WTC11 (cell line): ENCODE measurements around the gene ENOX2. TPM values are rescaled to one million over a fixed set of nuclear protein-coding genes. Genes with fewer than 3 reads are reported as not detected.

Experiments used
- ATAC-seq: fragments of 200-7000 bp; cut with Tn5 transposase; 2 replicates; pipeline ENCODE4 v1.10.0; 2021; ENCODE audit warnings: mild to moderate bottlenecking, moderate library complexity
- CTCF ChIA-PET: fragments of 300-600 bp; sonication (Branson Sonifier 250); formaldehyde crosslinking; loops from one replicate; lab custom pipeline; 2021; ENCODE audit warnings: antibody characterized with exemption; lab: Charles Lee
- POLR2A ChIA-PET: fragments of 350-600 bp; sonication (Branson Sonifier 250); formaldehyde crosslinking; loops from one replicate; lab custom pipeline; 2021; ENCODE audit warnings: antibody characterized with exemption; lab: Charles Lee
- DNase-seq: peaks from one replicate; pipeline ENCODE4 v3.0.0; 2021; ENCODE audit warnings: low spot score
- H3K27ac Mint-ChIP-seq: 2 replicates; pipeline ENCODE4 v1.8.0; 2021; ENCODE audit warnings: mixed read lengths
- H3K27me3 Mint-ChIP-seq: 2 replicates; pipeline ENCODE4 v1.8.0; 2021; ENCODE audit warnings: low read depth, mild to moderate bottlenecking, moderate library complexity, mixed read lengths
- H3K36me3 Mint-ChIP-seq: 2 replicates; pipeline ENCODE4 v1.8.0; 2021; ENCODE audit warnings: mixed read lengths
- H3K4me1 Mint-ChIP-seq: 2 replicates; pipeline ENCODE4 v1.8.0; 2022; ENCODE audit warnings: mixed read lengths
- H3K4me3 Mint-ChIP-seq: 2 replicates; pipeline ENCODE4 v1.8.0; 2021; ENCODE audit warnings: mild to moderate bottlenecking, moderate library complexity, mixed read lengths
- H3K9me3 Mint-ChIP-seq: 2 replicates; pipeline ENCODE4 v1.8.0; 2021; ENCODE audit warnings: mixed read lengths
- CREM ChIP-seq: sonication (generic); formaldehyde crosslinking; IDR thresholded peaks from 2 replicates; pipeline ENCODE4 v1.8.1; 2022; ENCODE audit warnings: mild to moderate bottlenecking, missing genetic modification reagents, moderate library complexity
- EMX1 ChIP-seq: fragments of 250-450 bp; sonication (Bioruptor Pico); IDR thresholded peaks from 2 replicates; pipeline ENCODE4 v1.8.0; 2021; ENCODE audit warnings: mild to moderate bottlenecking
- ETV6 ChIP-seq: sonication (generic); formaldehyde crosslinking; IDR thresholded peaks from 2 replicates; pipeline ENCODE4 v1.8.1; 2022; ENCODE audit warnings: mild to moderate bottlenecking, missing genetic modification reagents
- FOXJ3 ChIP-seq: sonication (generic); formaldehyde crosslinking; IDR thresholded peaks from 2 replicates; pipeline ENCODE4 v1.9.0; 2021; ENCODE audit warnings: missing genetic modification reagents, mild to moderate bottlenecking, borderline replicate concordance
- FOXK1 ChIP-seq: sonication (generic); formaldehyde crosslinking; IDR thresholded peaks from 2 replicates; pipeline ENCODE4 v1.8.0; 2022; ENCODE audit warnings: mild to moderate bottlenecking, moderate library complexity, missing genetic modification reagents
- GTF2I ChIP-seq: fragments of 250-450 bp; sonication (Bioruptor Pico); conservative IDR thresholded peaks from 2 replicates; pipeline ENCODE4 v1.4.0; 2021; ENCODE audit warnings: mild to moderate bottlenecking
- IRF2 ChIP-seq: sonication (generic); formaldehyde crosslinking; IDR thresholded peaks from 2 replicates; pipeline ENCODE4 v1.8.0; 2022; ENCODE audit warnings: low read depth, missing genetic modification reagents, borderline replicate concordance
- NFYB ChIP-seq: sonication (generic); formaldehyde crosslinking; conservative IDR thresholded peaks from 2 replicates; pipeline ENCODE4 v1.8.0; 2022; ENCODE audit warnings: low read depth, missing genetic modification reagents
- NR1H2 ChIP-seq: sonication (generic); formaldehyde crosslinking; IDR thresholded peaks from 2 replicates; pipeline ENCODE4 v1.9.0; 2021; ENCODE audit warnings: mild to moderate bottlenecking, moderate library complexity, missing genetic modification reagents
- NR3C1 ChIP-seq: sonication (generic); formaldehyde crosslinking; conservative IDR thresholded peaks from 2 replicates; pipeline ENCODE4 v1.8.1; 2023; ENCODE audit warnings: low read depth, mild to moderate bottlenecking, missing genetic modification reagents
- RORB ChIP-seq: fragments of 250-450 bp; sonication (Bioruptor Pico); IDR thresholded peaks from 2 replicates; pipeline ENCODE4 v1.9.0; 2021; ENCODE audit warnings: mild to moderate bottlenecking
- SMAD4 ChIP-seq: sonication (generic); formaldehyde crosslinking; IDR thresholded peaks from 2 replicates; pipeline ENCODE4 v1.8.0; 2022; ENCODE audit warnings: mild to moderate bottlenecking, missing genetic modification reagents
- SP1 ChIP-seq: sonication (generic); formaldehyde crosslinking; conservative IDR thresholded peaks from 2 replicates; pipeline ENCODE4 v1.8.1; 2022; ENCODE audit warnings: missing genetic modification reagents
- TEAD4 ChIP-seq: sonication (generic); formaldehyde crosslinking; IDR thresholded peaks from 2 replicates; pipeline ENCODE4 v1.8.0; 2022; ENCODE audit warnings: mild to moderate bottlenecking, missing genetic modification reagents
- ZBTB21 ChIP-seq: sonication (generic); formaldehyde crosslinking; IDR thresholded peaks from 2 replicates; pipeline ENCODE4 v1.8.1; 2023; ENCODE audit warnings: mild to moderate bottlenecking, missing genetic modification reagents, borderline replicate concordance
- ZNF263 ChIP-seq: sonication (generic); formaldehyde crosslinking; IDR thresholded peaks from 2 replicates; pipeline ENCODE4 v1.8.1; 2022; ENCODE audit warnings: low read depth, mild to moderate bottlenecking, moderate library complexity, missing genetic modification reagents
- ZNF317 ChIP-seq: sonication (generic); formaldehyde crosslinking; IDR thresholded peaks from 2 replicates; pipeline ENCODE4 v1.8.1; 2023; ENCODE audit warnings: low read depth, mild to moderate bottlenecking, moderate library complexity, missing genetic modification reagents, borderline replicate concordance
- ZNF396 ChIP-seq: fragments of 250-450 bp; sonication (Bioruptor Pico); IDR thresholded peaks from 2 replicates; pipeline ENCODE4 v1.8.0; 2021; ENCODE audit warnings: mild to moderate bottlenecking, moderate library complexity, borderline replicate concordance
- ZNF671 ChIP-seq: fragments of 250-450 bp; sonication (Bioruptor Pico); IDR thresholded peaks from 2 replicates; pipeline ENCODE4 v1.8.0; 2021; ENCODE audit warnings: mild to moderate bottlenecking
- total RNA-seq: library from RNA; stranded (reverse); gene quantifications from 3 replicates; pipeline ENCODE4 v1.2.3, GENCODE V29; 2021
- TF ChIP-seq, protein P1 (sequence below): fragments of 250-450 bp; sonication (Bioruptor Pico); IDR thresholded peaks from 2 replicates; pipeline ENCODE4 v1.9.0; 2021; ENCODE audit warnings: moderate library complexity, mild to moderate bottlenecking, inconsistent platforms, borderline replicate concordance
- TF ChIP-seq, protein P2 (sequence below): sonication (generic); formaldehyde crosslinking; IDR thresholded peaks from 2 replicates; pipeline ENCODE4 v1.8.1; 2023; ENCODE audit warnings: mild to moderate bottlenecking, missing genetic modification reagents, moderate library complexity
- TF ChIP-seq, protein P3 (sequence below): sonication (generic); formaldehyde crosslinking; IDR thresholded peaks from 2 replicates; pipeline ENCODE4 v1.8.1; 2022; ENCODE audit warnings: mild to moderate bottlenecking, moderate library complexity, missing genetic modification reagents
- TF ChIP-seq, protein P4 (sequence below): sonication (generic); formaldehyde crosslinking; IDR thresholded peaks from 2 replicates; pipeline ENCODE4 v1.8.1; 2022; ENCODE audit warnings: low read depth, mild to moderate bottlenecking, moderate library complexity, missing genetic modification reagents, borderline replicate concordance
- TF ChIP-seq, protein P5 (sequence below): sonication (generic); formaldehyde crosslinking; IDR thresholded peaks from 2 replicates; pipeline ENCODE4 v1.8.0; 2022; ENCODE audit warnings: mild to moderate bottlenecking, missing genetic modification reagents
- TF ChIP-seq, protein P6 (sequence below): sonication (generic); formaldehyde crosslinking; conservative IDR thresholded peaks from 2 replicates; pipeline ENCODE4 v1.8.1; 2022; ENCODE audit warnings: mild to moderate bottlenecking, missing genetic modification reagents
- TF ChIP-seq, protein P7 (sequence below): sonication (generic); formaldehyde crosslinking; IDR thresholded peaks from 2 replicates; pipeline ENCODE4 v1.8.0; 2022; ENCODE audit warnings: mild to moderate bottlenecking, missing genetic modification reagents
- TF ChIP-seq, protein P8 (sequence below): sonication (generic); formaldehyde crosslinking; IDR thresholded peaks from 2 replicates; pipeline ENCODE4 v1.8.0; 2022; ENCODE audit warnings: mild to moderate bottlenecking, missing genetic modification reagents
- TF ChIP-seq, protein P9 (sequence below): sonication (generic); formaldehyde crosslinking; IDR thresholded peaks from 2 replicates; pipeline ENCODE4 v1.8.1; 2023; ENCODE audit warnings: mild to moderate bottlenecking, missing genetic modification reagents

Gene ENOX2
- total RNA-seq, 1 experiment from 2014 or later = 13.8 TPM

DNA sequence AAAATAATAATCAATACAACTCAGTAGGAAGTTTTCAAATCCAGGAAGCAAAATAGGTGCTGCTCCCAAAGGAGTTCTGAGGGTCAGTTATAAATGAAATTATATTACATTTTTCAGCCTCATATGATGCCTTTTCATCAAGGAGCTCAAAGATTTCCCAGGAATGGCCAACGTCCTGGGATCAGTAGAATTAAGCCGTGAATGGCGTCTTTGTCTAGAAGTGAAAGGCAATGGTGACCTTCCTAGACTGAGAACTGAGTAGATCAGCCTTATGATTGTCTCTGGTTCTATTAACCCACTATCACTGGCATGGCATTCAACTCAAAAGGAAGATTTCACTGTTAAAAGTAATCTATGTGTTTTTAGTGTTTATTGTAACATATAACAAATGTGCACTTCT lies 74.4 kb downstream of the ENOX2 start (continued):
- TF ChIP-seq, protein P1, sequence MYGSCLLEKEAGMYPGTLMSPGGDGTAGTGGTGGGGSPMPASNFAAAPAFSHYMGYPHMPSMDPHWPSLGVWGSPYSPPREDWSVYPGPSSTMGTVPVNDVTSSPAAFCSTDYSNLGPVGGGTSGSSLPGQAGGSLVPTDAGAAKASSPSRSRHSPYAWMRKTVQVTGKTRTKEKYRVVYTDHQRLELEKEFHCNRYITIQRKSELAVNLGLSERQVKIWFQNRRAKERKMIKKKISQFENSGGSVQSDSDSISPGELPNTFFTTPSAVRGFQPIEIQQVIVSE (CRISPR knock-in tag) = no peak
- TF ChIP-seq ZBTB21 (CRISPR knock-in tag) (no peak), SP1 (CRISPR knock-in tag) (no peak), ZNF263 (CRISPR knock-in tag) (no peak), ETV6 (CRISPR knock-in tag) (no peak), ZNF317 (CRISPR knock-in tag) (no peak), GTF2I (CRISPR knock-in tag) (no peak), NFYB (no peak), EMX1 (CRISPR knock-in tag) (no peak)
- TF ChIP-seq, protein P2, sequence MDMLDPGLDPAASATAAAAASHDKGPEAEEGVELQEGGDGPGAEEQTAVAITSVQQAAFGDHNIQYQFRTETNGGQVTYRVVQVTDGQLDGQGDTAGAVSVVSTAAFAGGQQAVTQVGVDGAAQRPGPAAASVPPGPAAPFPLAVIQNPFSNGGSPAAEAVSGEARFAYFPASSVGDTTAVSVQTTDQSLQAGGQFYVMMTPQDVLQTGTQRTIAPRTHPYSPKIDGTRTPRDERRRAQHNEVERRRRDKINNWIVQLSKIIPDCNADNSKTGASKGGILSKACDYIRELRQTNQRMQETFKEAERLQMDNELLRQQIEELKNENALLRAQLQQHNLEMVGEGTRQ (CRISPR knock-in tag) = no peak
- TF ChIP-seq, protein P3, sequence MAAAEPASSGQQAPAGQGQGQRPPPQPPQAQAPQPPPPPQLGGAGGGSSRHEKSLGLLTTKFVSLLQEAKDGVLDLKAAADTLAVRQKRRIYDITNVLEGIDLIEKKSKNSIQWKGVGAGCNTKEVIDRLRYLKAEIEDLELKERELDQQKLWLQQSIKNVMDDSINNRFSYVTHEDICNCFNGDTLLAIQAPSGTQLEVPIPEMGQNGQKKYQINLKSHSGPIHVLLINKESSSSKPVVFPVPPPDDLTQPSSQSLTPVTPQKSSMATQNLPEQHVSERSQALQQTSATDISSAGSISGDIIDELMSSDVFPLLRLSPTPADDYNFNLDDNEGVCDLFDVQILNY = no peak
- TF ChIP-seq, protein P4, sequence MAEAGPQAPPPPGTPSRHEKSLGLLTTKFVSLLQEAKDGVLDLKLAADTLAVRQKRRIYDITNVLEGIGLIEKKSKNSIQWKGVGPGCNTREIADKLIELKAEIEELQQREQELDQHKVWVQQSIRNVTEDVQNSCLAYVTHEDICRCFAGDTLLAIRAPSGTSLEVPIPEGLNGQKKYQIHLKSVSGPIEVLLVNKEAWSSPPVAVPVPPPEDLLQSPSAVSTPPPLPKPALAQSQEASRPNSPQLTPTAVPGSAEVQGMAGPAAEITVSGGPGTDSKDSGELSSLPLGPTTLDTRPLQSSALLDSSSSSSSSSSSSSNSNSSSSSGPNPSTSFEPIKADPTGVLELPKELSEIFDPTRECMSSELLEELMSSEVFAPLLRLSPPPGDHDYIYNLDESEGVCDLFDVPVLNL = no peak
- TF ChIP-seq, protein P5, sequence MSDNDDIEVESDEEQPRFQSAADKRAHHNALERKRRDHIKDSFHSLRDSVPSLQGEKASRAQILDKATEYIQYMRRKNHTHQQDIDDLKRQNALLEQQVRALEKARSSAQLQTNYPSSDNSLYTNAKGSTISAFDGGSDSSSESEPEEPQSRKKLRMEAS (CRISPR knock-in tag) = no peak
- TF ChIP-seq, all 79 proteins: peak for 0

DNA sequence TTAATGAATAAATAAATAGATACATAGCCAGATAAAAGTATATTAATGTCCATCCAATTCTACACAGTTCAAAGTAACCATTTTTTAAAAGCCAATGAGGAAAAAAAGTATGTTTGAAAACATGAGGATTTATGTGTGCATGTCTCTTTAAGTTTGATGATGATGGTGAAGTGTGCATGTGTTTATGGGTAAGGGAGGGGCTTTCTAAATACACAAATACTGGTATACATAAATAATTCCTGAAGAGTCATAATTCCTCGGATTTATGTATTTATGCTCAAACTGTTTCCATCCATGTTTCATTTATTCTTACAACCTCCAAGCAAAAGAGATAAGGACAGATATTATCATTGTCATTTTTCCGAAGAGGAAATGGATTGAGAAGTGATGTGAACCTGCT lies 75.4 kb downstream of the ENOX2 start:
- no peak for TF ChIP-seq EMX1 (CRISPR knock-in tag)
- TF ChIP-seq, protein P6, sequence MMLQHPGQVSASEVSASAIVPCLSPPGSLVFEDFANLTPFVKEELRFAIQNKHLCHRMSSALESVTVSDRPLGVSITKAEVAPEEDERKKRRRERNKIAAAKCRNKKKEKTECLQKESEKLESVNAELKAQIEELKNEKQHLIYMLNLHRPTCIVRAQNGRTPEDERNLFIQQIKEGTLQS (CRISPR knock-in tag) = no peak
- TF ChIP-seq, protein P7, sequence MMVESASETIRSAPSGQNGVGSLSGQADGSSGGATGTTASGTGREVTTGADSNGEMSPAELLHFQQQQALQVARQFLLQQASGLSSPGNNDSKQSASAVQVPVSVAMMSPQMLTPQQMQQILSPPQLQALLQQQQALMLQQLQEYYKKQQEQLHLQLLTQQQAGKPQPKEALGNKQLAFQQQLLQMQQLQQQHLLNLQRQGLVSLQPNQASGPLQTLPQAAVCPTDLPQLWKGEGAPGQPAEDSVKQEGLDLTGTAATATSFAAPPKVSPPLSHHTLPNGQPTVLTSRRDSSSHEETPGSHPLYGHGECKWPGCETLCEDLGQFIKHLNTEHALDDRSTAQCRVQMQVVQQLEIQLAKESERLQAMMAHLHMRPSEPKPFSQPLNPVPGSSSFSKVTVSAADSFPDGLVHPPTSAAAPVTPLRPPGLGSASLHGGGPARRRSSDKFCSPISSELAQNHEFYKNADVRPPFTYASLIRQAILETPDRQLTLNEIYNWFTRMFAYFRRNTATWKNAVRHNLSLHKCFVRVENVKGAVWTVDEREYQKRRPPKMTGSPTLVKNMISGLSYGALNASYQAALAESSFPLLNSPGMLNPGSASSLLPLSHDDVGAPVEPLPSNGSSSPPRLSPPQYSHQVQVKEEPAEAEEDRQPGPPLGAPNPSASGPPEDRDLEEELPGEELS (CRISPR knock-in tag) = no peak
- TF ChIP-seq FOXK1 (CRISPR knock-in tag) = no peak
- TF ChIP-seq, protein P8, sequence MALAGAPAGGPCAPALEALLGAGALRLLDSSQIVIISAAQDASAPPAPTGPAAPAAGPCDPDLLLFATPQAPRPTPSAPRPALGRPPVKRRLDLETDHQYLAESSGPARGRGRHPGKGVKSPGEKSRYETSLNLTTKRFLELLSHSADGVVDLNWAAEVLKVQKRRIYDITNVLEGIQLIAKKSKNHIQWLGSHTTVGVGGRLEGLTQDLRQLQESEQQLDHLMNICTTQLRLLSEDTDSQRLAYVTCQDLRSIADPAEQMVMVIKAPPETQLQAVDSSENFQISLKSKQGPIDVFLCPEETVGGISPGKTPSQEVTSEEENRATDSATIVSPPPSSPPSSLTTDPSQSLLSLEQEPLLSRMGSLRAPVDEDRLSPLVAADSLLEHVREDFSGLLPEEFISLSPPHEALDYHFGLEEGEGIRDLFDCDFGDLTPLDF (CRISPR knock-in tag) = no peak
- no peak for TF ChIP-seq SMAD4 (CRISPR knock-in tag)
- TF ChIP-seq ZNF671 (CRISPR knock-in tag) = no peak
- TF ChIP-seq, protein P9, sequence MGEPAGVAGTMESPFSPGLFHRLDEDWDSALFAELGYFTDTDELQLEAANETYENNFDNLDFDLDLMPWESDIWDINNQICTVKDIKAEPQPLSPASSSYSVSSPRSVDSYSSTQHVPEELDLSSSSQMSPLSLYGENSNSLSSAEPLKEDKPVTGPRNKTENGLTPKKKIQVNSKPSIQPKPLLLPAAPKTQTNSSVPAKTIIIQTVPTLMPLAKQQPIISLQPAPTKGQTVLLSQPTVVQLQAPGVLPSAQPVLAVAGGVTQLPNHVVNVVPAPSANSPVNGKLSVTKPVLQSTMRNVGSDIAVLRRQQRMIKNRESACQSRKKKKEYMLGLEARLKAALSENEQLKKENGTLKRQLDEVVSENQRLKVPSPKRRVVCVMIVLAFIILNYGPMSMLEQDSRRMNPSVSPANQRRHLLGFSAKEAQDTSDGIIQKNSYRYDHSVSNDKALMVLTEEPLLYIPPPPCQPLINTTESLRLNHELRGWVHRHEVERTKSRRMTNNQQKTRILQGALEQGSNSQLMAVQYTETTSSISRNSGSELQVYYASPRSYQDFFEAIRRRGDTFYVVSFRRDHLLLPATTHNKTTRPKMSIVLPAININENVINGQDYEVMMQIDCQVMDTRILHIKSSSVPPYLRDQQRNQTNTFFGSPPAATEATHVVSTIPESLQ (CRISPR knock-in tag) = no peak
- TF ChIP-seq NR1H2 (CRISPR knock-in tag) = no peak
- TF ChIP-seq FOXJ3 = no peak
- TF ChIP-seq CREM (CRISPR knock-in tag) = no peak
- no peak for TF ChIP-seq TEAD4 (CRISPR knock-in tag)
- TF ChIP-seq ZNF396 (CRISPR knock-in tag) = no peak
- no peak for TF ChIP-seq RORB (CRISPR knock-in tag)
- TF ChIP-seq, protein P4 = no peak
- no peak for TF ChIP-seq IRF2 (CRISPR knock-in tag)
- no peak for TF ChIP-seq ETV6 (CRISPR knock-in tag)
- no peak for TF ChIP-seq NR3C1 (CRISPR knock-in tag)
- DNase-seq = no peak
- no peak for ATAC-seq
- no peak overlapping the region for H3K4me3 Mint-ChIP-seq
- no peaks in the 10 kb centered on the region for H3K27me3 Mint-ChIP-seq
- no peak overlapping the region for H3K27ac Mint-ChIP-seq
- POLR2A ChIA-PET = no interaction called here
- peaks cover 13% of the 10 kb centered on the region; the same call in 1 of the 2 replicates for H3K4me1 Mint-ChIP-seq
- CTCF ChIA-PET = no interaction called here
- no peaks in the 10 kb centered on the region for H3K36me3 Mint-ChIP-seq
- no peaks in the 10 kb centered on the region for H3K9me3 Mint-ChIP-seq
